ENCODE data around the gene KCNK6. TPM values are rescaled to one million over a fixed set of nuclear protein-coding genes. Genes with fewer than 3 reads are reported as not detected.

KCNK6 gene
- total and polyA plus RNA-seq, 7 donors = 0.21 to 0.69 (median 0.54) TPM

DNA sequence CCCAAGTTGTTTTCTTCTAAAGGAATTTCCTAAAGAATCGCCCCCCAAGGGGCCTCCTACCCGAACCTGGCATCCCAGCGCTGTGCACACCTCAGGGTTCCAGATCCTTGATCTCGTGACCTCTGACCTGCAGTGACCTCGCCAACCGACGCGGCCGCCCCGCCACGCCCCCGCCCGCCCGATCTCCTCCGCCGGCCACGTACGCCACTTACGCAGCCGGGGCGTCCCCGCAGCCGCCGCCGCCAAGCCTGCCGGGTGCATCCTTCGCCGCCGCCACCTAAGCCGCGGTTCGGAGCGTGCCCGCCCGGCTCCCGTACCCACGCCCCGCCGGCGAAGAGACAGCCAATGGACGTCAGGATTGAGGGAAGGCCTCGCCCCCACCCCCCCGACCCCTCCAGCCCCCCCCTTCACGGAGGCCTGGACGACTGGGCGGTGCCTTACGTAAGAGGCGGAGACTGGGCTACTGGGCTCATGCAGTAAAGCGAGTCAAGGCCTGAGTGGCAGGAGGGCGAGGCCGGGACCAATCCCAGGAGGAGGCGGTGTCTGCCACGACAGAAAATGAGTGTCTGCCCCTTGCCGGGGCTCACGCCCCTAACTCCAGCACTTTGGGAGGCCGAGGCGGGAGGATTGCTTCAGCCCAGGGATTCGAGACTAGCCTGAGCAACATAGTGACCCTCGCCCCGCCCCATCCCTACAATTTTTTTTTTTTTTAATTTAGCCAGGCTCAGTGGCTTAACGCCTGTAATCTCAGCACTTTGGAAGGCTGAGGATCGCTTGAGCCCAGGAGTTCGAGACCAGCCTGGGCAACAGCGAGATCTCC is 3.8 kb upstream of the KCNK6 start, which contains the start of gene YIF1B:
TSS of gene YIF1B (minus strand) at position 291 of the 820 bp plus-strand sequence. CDS start at position 261, 30 bp downstream.
- TF ChIP-seq, protein P1, sequence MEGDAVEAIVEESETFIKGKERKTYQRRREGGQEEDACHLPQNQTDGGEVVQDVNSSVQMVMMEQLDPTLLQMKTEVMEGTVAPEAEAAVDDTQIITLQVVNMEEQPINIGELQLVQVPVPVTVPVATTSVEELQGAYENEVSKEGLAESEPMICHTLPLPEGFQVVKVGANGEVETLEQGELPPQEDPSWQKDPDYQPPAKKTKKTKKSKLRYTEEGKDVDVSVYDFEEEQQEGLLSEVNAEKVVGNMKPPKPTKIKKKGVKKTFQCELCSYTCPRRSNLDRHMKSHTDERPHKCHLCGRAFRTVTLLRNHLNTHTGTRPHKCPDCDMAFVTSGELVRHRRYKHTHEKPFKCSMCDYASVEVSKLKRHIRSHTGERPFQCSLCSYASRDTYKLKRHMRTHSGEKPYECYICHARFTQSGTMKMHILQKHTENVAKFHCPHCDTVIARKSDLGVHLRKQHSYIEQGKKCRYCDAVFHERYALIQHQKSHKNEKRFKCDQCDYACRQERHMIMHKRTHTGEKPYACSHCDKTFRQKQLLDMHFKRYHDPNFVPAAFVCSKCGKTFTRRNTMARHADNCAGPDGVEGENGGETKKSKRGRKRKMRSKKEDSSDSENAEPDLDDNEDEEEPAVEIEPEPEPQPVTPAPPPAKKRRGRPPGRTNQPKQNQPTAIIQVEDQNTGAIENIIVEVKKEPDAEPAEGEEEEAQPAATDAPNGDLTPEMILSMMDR (IDR thresholded peaks at IDR 0.05) = no peak
- peak within 1 kb of the TSS; percentile 81 for H3K4me3 ChIP-seq
- peak; percentile 96 to 98 (median 96) for ATAC-seq
- no peaks in the 10 kb centered on the region for H3K9me3 ChIP-seq
- peaks cover 8% of the 10 kb centered on the region for H3K4me1 ChIP-seq
- intact Hi-C loops (cut with DNase I) = loop anchor here in 1 of 2 donors (5.0 kb wide), 2 partner anchors 74 to 409 kb away; partner anchors contain the start of genes SIPA1L3 and WDR87
- peak within 1 kb of the TSS; percentile 90 for H3K27ac ChIP-seq
- H3K36me3 ChIP-seq (ENCODE audit: insufficient read depth in 1 of 2, low read depth in 1 of 2) = no peaks in the 10 kb centered on the region
- WGBS, 3 donors = 1 to 2% (median 1%) methylated on average over 57 to 64 of the region's 64 CpGs
- DNase-seq = peak; percentile 97 to 98
- peaks cover 0 to 8% (median 0%) of the 10 kb centered on the region in 3 donors for H3K27me3 ChIP-seq (ENCODE audit: insufficient read depth in 3 of 3, low read length in 2 of 3)

DNA sequence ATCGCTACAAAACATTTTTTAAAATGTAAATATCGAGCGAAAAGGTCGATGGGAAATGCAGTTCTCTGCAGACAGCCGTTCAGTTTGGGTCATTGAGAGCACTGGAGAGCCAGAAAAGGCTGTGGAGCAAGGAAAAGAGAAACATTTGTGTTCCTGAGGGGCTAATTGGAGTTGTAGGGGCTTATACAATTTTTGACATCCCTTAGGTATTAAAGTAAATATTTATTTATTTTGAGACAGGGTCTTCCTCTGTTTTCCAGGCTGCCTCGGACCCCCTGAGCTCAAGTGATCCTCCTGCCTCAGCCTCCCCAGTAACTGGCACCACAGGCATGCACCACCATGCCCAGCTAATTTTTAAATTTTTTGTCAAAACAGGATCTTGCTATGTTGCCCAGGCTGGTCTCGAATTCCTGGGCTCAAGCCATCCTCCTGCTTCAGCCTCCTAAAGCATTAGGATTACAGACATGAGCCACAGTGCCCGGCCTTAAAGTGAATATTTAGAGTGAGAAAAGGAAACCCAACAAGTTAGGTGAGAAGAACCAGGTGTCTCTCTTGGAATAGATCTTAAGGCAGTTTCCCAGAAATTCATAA is 3.1 kb upstream of the KCNK6 start:
- peaks cover 8% of the 10 kb centered on the region for H3K4me1 ChIP-seq
- TF ChIP-seq, protein P1 (IDR thresholded peaks at IDR 0.05) = no peak
- intact Hi-C loops (cut with DNase I) = loop anchor here in 1 of 2 donors (5.0 kb wide), 2 partner anchors 74 to 409 kb away; partner anchors contain the start of genes SIPA1L3 and WDR87

DNA sequence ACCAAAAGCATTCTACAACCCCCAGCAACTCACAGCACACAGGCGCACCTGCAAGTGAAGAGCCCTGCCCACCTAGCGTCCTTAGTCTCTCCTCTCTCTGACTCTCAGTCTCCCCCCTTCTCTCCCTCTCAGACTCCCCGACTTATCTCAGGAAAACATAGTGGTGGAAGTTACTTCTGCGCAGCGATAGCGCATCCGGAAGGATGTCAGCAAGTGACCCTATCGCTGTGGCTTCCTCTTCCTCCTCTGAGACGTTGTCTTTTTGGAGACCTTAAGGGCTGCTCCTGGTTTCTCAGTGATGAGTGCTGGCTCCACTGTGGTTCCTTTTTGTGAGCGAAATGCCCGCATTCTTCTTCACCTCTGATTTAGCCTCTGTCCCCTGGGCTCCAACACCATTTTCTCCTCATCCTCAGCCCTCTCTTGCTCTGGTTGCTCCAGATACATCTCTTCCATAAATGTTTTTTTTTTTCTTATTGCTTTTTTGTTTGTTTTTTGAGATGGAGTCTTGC is 2.5 kb upstream of the KCNK6 start:
- Histone ChIP-seq H3K27ac (peak overlapping the region; percentile 4), H3K9me3 (no peaks in the 10 kb centered on the region), H3K4me3 (peak overlapping the region; percentile 81), H3K27me3 (ENCODE audit: insufficient read depth in 3 of 3, low read length in 2 of 3) (peaks cover 0 to 15% (median 0%) of the 10 kb centered on the region in 3 donors), H3K36me3 (ENCODE audit: insufficient read depth in 1 of 2, low read depth in 1 of 2) (no peaks in the 10 kb centered on the region), H3K4me1 (peaks cover 8% of the 10 kb centered on the region)
- ATAC-seq (no peak), DNase-seq (no peak)
- intact Hi-C loops (cut with DNase I) = loop anchor here in 1 of 2 donors (5.0 kb wide), 2 partner anchors 75 to 410 kb away; partner anchors contain the start of genes SIPA1L3 and WDR87
- TF ChIP-seq, protein P1 (IDR thresholded peaks at IDR 0.05) = no peak
- WGBS, 3 donors = 66 to 74% (median 69%) methylated on average over 11 of the region's 11 CpGs

More for the DNA sequence above, 3.1 kb upstream of the KCNK6 start:
- ATAC-seq = peak in 1 of 4 donors; percentile 24
- peaks cover 0 to 15% (median 0%) of the 10 kb centered on the region in 3 donors for H3K27me3 ChIP-seq (ENCODE audit: insufficient read depth in 3 of 3, low read length in 2 of 3)
- peak overlapping the region; percentile 81 for H3K4me3 ChIP-seq
- H3K36me3 ChIP-seq (ENCODE audit: insufficient read depth in 1 of 2, low read depth in 1 of 2) = no peaks in the 10 kb centered on the region
- no peak for DNase-seq
- no peaks in the 10 kb centered on the region for H3K9me3 ChIP-seq
- H3K27ac ChIP-seq = peak overlapping the region; percentile 90
- 33 to 38% (median 37%) methylated on average over 8 of the region's 8 CpGs for WGBS, 3 donors

DNA sequence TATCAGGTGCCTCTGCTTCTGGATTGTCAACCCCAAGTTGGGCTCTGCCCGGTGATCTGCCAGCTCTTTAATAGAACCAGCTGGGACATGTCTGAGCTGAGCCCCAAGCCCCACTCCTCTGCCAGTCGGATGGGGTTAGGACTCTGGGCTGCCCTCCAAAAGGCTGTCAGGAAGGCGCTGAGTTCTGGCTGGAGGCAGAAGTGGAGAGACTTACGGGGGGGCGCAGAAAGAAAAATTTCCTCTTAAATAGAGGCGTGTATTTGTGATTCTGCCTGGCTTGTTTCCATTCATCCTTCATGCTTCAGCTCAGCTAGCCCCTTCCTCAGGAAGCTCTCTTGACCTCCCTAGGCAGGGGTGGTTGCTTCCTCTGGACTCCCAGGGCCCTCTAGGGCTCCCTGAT is 985 bp upstream of the KCNK6 start:
- Histone ChIP-seq H3K4me3 (no peak overlapping the region), H3K27me3 (ENCODE audit: insufficient read depth in 3 of 3, low read length in 2 of 3) (peaks cover 0 to 15% (median 0%) of the 10 kb centered on the region in 3 donors), H3K4me1 (peaks cover 8% of the 10 kb centered on the region), H3K36me3 (ENCODE audit: insufficient read depth in 1 of 2, low read depth in 1 of 2) (no peaks in the 10 kb centered on the region), H3K9me3 (no peaks in the 10 kb centered on the region), H3K27ac (no peak overlapping the region)
- TF ChIP-seq, protein P1 (IDR thresholded peaks at IDR 0.05) = no peak
- DNase-seq = no peak
- 33 to 43% (median 40%) methylated on average over 6 of the region's 6 CpGs for WGBS, 3 donors
- intact Hi-C loops (cut with DNase I) = loop anchor here in 1 of 2 donors (5.0 kb wide), 2 partner anchors 76 to 411 kb away; partner anchors contain the start of genes SIPA1L3 and WDR87
- no peak for ATAC-seq

Data from psoas muscle (tissue), 8 donors.